NCI-H2081 treated with DMSO at 0.1 percent for 48 hours (cell line): Measurements from ENCODE around the gene SNRK.

Experiments
- DNase-seq: peaks from one replicate; lab custom pipeline; 2025; lab: John Stamatoyannopoulos, UW

Gene SNRK

DNA sequence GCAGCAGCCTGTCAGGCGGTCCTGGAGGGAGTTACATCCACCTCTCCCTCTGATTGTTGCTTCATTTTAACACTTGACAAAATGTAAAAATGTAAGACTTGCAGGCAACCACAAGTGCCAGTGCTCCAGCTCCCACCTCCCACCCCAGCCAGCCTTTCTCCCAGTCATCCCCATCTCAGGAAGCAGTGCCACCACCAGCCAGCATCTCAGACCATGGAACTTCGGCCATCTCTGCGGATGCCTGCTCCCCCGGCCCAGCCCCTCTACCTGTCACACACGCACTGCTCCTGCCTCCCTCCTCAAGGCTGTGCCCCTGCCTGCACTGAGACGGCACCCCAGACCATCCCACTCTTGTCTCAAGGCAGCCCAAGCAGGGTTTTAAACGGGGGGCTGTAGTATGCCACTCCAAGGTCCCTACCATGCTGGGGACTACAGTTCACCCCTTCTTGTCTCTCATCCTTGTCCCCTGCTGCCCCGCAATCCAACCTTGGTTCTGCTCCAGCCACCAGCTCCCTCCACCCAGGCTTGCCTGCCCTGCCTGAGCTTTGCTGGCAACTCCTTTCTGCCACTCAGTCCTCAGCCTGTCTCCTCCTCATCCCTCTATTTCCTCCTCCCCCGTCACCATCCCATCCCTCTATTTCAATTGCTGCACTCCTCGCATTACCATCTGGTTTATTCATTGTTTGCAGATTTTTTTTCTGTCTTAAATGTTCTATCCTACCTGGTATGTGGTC lies 85.8 kb downstream of the SNRK start:
- no peak for DNase-seq

DNA sequence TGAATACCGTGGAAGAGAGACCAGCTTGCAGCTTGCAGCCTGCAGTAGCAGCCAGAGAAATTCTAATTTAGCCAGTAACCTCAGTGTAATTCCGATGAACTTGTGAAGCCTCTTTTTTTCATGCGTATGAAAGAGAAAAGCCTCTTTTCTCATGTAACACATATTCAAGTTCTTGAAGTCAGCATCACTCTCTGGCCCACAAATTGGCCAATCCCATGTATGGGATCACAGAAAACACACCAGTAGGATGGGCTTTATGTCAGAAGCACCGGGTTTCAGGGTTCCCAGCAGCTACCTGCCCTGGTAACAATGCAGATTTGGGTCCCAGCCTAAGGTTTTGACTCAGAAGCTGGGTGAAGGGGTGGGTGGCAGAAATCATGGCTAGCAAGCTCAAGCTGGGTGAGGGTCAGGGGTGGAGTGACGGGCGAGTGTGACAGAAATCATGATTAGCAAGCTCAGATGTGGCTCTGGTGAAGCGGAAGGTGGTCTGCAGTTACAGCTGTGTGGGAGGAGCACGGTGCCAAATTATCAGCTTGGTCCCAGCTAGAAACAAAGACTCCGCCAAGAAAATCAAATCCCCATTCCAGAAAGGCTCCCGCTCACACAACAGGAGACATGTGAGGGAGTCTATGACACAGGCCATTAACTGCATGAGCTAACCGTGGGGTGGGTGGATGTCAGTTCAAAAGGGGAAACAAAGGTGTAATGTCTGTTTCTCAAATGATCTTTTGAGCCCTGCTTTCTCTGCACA lies 86.6 kb downstream of the SNRK start:
- DNase-seq: no peak

DNA sequence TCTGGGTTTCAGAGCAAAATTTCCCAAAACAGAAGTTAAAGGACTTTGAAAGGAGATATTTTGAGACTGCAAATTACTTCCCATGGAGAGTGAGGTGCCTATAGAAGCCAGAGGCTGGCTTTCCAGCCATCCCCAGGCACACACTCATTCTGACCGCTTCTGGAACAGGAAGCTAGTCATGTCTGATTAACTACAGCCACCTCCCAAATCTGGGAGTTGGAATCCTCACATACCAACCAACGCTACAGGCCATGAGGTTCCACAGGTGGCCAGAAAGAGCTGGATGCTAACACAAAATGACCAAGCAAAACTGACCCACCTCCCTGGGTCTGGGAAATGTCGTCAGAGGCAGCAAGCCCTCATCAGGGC lies 87.2 kb downstream of the SNRK start:
- DNase-seq: no peak

DNA sequence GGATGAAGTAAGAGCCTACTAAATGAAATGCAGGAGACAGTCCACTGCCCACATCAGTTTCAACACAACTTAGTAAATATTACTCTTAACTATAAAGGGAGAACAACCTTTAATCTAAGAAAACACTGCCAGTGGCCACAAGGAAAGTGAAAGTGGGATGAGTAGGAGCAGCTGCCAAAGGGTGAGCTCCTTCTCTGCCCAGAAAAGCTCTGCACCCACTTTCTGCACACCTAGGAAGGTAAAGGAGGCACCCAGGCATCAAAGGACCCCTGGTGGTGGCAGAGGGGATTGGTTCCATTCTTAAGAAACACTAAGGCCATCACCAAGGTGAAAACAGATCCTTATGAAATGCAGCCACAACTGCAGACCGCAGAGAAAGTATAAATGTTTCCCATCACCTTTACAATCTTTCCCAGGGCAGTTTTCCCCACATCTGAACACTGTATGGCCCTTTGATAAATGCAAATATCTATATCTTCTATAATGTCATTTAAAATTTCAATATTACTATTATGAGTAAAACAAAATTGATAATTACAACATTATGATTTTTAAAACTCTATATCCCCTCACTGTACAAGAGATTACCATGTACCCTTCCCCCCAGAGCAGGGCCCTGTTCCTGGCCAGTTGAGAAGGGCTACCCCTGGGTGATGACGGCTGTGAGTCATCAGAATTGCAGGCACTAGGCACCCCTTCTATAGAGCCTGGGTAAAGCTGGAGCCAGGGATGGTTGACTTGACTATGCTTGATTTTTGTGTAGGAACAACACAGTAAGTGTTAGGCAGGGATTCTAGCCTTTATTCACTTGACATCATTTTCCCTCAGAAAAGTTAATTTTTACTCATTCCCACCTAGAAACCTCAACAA lies 92.0 kb downstream of the SNRK start:
- DNase-seq: no peak

DNA sequence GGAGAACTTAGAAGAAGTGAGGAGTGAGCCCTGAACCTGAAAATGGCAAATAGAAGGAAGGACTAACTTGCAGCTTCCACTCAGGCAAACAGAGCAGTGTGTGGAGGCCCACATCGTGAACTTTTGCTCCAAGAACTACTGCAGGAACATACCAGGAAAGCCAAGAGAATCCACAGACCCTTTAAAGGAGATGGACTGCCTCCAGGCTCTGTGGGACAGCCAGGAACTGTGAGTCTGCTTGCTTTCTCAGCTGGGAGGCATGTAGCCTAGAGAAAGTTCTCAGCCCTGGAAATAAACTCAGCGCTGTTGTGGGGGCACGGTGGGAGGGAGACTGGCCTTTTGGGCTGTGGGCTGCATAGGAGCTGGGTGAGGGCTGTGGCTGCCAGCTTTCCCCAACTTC lies 93.0 kb downstream of the SNRK start:
- DNase-seq: no peak

DNA sequence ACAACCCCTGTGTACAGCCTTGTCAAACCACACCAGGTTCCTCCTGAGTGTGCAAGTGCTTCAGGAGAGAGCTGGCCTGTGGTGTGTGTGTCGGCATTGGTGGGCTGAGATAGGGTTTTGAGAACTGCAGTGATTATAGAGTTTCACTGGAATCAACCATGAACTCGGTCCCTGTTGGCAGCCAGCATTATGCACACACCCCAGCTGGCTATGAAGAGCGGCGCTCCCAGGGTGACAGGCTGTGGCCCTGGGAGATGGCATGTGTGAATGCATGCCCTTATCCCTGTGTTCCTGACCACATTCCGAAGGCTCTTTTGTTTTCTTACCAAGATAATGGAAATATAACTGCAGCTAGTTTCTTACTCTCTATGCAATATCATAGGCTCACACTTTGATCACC lies 101.8 kb downstream of the SNRK start:
- DNase-seq: no peak

DNA sequence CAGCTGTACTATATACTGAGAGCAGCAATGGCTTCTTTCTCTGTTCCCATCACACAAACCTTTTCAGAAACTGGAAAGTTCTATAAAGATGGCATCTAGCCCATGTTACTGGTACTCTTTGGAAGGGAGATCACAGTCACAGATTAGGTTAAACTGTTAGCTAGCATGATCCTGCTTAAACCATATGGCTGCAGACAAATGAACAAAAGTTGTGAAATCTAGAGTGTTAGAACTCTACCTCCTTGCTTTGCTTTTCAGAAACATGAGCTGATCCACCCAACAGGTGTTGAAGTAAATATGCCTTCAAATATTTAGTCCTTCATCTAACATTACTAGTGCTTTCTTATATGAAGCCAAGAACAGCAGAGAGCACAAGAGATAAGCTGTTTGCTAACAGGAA lies 102.6 kb downstream of the SNRK start:
- DNase-seq: no peak

DNA sequence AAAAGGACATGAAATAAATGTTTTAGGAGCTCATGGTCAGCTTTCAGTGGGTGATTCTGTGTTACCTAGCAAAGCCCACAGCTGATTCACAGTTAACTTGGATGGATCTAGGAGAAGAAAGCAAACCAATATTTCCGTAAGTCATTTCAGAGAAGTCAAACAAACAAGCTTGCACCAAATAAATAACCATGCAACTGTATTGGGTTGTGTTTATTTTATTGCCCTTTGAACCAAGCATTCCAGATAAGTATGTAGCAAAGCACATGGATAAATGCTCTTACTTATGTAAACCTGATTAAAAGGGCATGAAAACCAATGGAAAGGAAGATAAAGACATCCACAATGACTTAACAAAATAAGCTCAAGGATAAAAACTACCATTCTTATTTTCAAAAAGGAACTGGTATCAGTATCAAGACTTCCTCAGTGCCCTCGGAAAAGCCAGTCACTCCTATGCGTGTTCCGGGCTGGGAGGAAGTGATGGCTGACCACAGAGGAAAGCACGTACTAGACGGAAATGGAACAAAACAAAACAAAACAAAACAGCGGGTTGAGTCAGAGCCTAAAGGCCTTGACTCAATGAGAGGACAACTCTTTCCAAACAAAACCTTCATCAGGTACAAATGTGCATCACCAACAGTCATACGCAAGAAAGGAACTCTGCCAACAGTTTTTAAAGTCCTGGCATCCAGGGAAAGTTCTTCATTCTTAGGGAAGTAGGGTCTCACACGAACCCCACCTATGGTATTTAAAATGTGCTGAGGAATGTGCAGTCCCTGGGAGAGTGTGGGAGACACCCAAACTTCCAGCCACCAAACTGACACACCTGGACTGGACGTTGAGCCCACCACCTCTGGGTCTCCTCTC lies 103.3 kb downstream of the SNRK start:
- no peak for DNase-seq

DNA sequence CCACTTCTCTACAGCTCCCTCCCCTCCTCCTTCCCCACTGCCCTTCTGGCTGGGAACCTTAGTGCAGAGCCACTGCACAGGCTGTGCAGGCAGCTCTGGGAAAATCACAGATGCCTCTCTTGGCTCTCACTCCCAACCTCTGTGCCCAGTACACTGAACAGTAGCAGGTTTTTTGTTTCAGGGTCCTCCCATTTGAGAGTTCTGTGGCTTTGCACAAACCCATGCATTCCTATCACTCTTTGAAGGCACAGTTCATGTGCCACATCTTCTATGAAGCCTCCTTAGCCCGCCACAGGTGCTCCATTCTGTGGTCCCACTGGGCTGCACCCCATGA lies 103.9 kb downstream of the SNRK start:
- DNase-seq: no peak

DNA sequence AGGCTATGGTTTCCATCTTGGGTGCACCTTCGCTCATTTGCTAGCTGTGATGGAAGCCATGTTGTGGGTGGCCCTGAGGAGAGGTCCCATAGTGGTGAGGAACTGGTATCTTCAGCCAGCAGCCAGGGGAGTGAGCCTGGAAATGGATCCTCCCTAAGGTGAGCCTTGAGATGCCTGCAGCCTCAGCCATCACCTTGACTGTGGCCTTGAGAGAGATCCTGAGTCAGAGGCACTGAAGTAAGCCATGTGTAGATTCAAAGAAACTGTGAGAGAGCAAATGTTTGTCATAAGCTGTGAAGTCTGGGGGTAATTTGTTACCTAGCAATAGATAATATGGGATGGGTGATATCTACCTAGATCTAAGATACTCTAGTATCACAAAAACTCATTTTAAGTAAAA lies 105.3 kb downstream of the SNRK start:
- DNase-seq: no peak

DNA sequence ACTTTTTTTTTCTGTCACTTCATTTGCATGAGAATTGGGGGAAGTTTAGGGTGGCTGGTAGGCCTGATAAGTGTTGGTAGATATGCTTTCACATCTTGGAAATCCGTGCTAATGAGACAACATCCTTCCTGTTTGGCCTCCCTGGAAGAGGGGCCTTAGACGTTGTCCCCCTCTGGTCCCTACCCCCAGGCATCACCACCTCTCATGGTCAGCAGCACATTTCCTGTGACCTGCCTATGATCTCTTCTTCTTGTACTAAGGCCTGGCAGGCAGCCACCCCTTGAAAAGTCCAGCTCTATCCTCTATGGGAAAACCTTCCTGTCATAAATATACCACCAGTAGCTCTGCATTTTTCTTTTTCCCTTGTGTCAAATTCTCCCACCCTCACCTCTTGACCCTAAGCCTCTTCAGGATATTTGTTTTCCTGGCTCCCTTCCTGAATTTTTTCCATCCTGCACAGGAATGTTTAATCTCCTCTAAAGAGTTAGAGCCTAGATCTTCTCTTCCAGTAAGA lies 107.8 kb downstream of the SNRK start:
- DNase-seq: no peak

DNA sequence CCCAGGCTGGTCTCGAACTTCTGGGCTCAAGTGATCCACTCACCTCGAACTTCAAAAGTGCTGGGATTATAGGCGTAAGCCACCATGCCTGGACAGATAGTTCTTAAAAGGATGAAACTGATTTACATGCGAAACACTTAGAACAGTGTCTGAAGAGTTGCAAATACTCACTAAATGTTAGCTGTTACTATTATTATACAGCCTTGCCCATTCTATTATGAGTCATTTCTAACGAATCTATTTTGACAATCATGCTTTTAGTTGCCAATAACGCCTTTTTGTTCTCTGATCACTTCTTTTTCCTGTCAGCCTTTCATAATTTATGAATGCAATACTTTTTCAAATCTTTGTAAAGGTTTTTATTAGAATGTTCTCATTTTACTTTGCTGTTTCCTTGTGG lies 112.7 kb downstream of the SNRK start:
- no peak for DNase-seq

DNA sequence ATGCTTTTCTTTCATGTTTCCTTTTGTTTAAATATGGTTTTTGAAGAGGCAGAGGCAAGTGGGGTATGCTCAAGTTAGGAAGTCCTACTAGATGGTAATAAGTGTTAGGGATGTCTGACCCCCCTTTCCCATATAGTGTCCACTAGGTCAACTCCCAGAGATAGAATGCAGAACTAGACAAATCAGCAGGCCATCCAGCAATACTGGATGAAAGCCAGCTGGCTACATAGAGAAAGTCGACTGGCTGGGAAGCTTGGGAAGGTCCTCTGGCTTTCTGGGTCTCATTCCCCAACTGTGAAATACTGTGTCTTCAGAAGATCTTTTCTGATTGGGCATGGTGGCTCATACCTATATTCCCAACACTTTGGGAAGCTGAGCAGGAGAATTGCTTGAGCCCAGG lies 113.8 kb downstream of the SNRK start:
- no peak for DNase-seq
